Measurements from ENCODE around the gene LAGE3.

The LAGE3 gene

DNA sequence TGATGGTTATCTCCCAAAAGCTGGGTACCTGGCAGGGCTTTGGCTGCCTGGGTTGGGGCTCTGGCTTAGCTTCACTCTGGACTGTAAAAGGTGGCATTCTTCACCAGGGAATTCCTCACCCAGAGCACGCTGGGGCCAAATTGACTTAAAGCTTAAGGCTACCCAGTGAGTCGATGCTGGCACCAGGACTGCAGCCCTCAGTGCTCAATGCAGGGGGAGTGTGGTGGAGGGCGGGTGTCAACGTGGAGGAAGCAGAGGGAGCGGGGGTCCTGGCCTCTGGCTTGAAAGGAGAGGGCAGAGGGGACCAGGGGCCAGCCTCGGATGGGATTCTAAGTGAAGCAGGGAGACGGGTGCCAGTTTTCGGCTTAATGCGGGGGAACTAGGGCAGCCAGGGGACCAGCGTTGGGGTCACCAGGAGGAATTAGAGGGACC lies 35.6 kb downstream of the LAGE3 start:
- peak; percentile 22 for ATAC-seq
- Mint-ChIP-seq H3K9me3 (no peaks in the 10 kb centered on the region), H3K4me3 (peak overlapping the region; percentile 64), H3K4me1 (peaks cover 10% of the 10 kb centered on the region), H3K27me3 (no peaks in the 10 kb centered on the region), H3K27ac (no peak overlapping the region), H3K36me3 (ENCODE audit: low read depth) (peaks cover 9% of the 10 kb centered on the region)
- DNase-seq: no peak

DNA sequence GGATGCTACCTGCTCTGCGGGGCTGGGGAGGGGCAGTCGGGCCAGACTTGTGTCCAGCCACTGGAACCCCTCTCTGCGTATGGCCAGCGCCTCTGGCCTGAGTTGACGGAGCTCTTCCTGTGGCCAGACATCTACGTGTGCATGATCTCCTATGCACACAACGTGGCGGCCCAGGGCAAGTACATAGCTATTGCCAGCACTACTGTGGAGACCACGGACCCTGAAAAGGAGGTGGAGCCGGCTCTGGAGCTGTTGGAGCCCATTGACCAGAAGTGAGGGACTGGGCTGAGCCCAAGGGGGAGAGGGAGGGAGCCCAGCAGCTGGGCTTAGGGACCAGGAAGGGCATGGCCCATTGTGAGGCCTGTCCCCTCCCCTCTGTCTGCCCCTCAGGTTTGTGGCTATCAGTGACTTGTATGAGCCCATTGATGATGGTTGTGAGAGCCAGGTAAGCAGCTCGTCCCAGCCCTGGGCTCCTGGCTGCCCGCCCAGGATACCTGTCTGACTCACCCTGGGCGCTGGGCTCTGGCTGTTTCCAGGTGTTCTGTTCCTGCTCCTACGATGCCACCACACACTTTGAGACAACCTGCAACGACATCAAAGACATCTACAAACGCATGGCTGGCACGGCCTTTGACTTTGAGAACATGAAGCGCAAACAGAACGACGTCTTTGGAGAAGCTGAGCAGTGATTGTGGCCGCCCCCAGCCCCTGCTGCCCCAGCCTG lies 36.9 kb downstream of the LAGE3 start:
- no peak for DNase-seq
- H3K27me3 Mint-ChIP-seq: no peaks in the 10 kb centered on the region
- peaks cover 15% of the 10 kb centered on the region for H3K4me1 Mint-ChIP-seq
- H3K36me3 Mint-ChIP-seq (ENCODE audit: low read depth): peaks cover 7% of the 10 kb centered on the region
- H3K4me3 Mint-ChIP-seq: no peak overlapping the region
- H3K27ac Mint-ChIP-seq: no peak overlapping the region
- ATAC-seq: no peak
- no peaks in the 10 kb centered on the region for H3K9me3 Mint-ChIP-seq

DNA sequence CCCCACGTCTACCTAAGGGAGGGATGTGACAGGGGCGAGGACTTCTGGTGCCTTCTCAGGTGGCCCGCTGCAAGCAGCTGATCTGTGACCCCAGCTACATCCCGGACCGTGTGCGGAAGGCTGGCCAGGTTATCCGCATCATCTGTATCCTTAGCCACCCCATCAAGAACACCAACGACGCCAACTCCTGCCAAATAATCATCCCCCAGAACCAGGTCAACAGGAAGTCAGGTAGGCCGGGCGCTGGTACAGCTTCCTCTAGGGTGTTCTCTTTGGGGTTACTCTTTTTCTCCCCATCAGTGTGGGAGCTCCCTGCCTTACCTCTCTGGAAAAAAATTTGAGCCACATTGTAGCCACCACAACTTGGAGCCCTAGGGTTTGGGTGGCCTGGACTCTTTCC lies 37.5 kb downstream of the LAGE3 start:
- Mint-ChIP-seq H3K4me3 (no peak overlapping the region), H3K27ac (no peak overlapping the region), H3K4me1 (peaks cover 15% of the 10 kb centered on the region), H3K9me3 (no peaks in the 10 kb centered on the region), H3K36me3 (ENCODE audit: low read depth) (peaks cover 5% of the 10 kb centered on the region), H3K27me3 (no peaks in the 10 kb centered on the region)
- no peak for DNase-seq
- no peak for ATAC-seq

DNA sequence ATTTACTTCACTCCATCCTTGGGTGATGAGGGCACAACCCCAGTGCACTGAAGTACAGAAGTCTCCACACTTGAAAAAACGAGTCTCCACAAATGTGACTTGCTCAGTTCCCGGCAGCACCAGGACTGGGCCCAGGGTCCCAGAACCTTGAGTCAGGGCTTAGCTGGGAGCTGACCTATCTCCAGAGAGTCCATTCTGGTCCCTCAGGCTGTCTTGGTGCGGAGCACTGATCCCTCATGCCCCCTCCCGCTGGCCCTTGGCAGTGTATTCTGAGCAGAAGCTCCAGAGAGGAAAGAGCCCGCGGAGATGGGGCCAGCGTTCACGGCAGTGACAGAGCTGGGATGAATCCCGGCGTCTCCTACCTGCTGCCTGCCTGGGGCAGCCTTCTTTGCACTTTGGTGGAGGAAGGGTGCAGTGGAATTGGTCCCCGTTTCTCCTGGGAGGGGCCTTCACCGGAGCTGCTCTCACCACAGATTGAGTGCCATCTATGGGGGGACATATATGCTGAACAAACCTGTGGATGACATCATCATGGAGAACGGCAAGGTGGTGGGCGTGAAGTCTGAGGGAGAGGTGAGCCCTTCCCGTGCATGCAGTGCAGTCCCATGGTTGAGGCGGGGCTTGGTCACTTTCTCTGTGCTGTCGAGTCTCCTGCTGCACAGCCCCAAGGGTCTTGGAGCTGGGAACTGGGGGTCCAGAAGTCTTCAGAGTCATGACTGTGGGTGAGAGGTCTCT lies 38.3 kb downstream of the LAGE3 start:
- peaks cover 5% of the 10 kb centered on the region for H3K36me3 Mint-ChIP-seq (ENCODE audit: low read depth)
- no peak for DNase-seq
- no peak overlapping the region for H3K4me3 Mint-ChIP-seq
- H3K4me1 Mint-ChIP-seq: peaks cover 18% of the 10 kb centered on the region
- no peak overlapping the region for H3K27ac Mint-ChIP-seq
- no peak for ATAC-seq
- H3K9me3 Mint-ChIP-seq: no peaks in the 10 kb centered on the region
- no peaks in the 10 kb centered on the region for H3K27me3 Mint-ChIP-seq

DNA sequence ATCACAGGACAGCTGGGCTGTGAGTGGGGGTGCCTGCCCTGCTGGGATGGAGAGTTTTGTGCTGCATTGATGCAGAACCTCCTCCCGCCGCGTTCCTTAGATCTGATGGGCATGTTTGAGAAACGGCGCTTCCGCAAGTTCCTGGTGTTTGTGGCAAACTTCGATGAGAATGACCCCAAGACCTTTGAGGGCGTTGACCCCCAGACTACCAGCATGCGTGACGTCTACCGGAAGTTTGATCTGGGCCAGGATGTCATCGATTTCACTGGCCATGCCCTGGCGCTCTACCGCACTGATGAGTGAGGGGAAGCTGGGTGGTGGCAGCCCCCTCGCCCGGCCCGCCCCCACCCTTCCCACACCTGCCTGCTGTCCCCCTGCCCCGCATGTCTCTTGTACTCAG lies 39.2 kb downstream of the LAGE3 start:
- no peak for DNase-seq
- Mint-ChIP-seq H3K27ac (no peak overlapping the region), H3K36me3 (ENCODE audit: low read depth) (peaks cover 5% of the 10 kb centered on the region), H3K4me1 (peaks cover 18% of the 10 kb centered on the region), H3K27me3 (no peaks in the 10 kb centered on the region), H3K4me3 (no peak overlapping the region), H3K9me3 (no peaks in the 10 kb centered on the region)
- no peak for ATAC-seq

DNA sequence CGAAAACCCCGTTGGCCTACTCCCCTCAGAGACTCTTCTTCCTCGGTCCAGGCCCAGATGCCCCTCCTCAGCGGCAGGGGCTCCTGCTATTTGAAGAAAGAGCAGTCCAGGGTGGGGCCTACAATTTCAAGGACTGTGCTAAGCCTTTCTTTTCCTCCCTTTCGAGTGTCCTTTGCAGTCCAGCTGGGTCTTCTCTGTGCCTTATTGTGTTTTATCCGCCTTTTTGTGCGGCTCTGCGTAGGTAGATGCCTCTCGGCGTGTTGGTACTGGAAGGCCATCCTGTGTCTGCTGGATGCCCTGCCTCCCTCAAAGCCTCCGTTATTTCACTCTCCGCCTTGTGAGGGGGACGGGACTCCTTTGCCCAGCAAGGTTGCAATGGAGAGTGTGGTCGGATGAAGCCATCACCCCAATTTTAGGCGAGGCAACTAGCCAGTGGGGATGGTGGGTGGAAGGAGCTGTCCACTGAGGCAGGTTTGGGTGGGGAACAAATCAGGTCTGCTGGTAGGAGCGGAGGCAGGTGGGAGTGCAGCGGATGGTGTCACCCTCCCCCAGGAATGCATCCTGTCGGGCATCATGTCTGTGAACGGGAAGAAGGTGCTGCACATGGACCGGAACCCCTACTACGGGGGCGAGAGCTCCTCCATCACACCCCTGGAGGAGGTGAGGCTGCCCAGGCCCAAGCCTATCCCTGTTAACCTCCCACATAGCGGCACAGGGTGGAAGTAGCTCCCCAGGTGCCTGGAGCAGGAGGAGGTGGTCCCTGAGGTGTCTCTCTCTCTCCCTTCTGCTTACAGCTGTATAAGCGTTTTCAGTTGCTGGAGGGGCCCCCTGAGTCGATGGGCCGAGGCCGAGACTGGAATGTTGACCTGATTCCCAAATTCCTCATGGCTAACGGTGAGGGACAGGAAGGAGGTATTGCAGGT lies 40.8 kb downstream of the LAGE3 start:
- ATAC-seq (no peak), DNase-seq (no peak)
- H3K4me1 Mint-ChIP-seq: peaks cover 15% of the 10 kb centered on the region
- H3K27me3 Mint-ChIP-seq: no peaks in the 10 kb centered on the region
- no peaks in the 10 kb centered on the region for H3K9me3 Mint-ChIP-seq
- peaks cover 5% of the 10 kb centered on the region for H3K36me3 Mint-ChIP-seq (ENCODE audit: low read depth)
- H3K27ac Mint-ChIP-seq: peak overlapping the region; percentile 79
- H3K4me3 Mint-ChIP-seq: peak overlapping the region; percentile 81

DNA sequence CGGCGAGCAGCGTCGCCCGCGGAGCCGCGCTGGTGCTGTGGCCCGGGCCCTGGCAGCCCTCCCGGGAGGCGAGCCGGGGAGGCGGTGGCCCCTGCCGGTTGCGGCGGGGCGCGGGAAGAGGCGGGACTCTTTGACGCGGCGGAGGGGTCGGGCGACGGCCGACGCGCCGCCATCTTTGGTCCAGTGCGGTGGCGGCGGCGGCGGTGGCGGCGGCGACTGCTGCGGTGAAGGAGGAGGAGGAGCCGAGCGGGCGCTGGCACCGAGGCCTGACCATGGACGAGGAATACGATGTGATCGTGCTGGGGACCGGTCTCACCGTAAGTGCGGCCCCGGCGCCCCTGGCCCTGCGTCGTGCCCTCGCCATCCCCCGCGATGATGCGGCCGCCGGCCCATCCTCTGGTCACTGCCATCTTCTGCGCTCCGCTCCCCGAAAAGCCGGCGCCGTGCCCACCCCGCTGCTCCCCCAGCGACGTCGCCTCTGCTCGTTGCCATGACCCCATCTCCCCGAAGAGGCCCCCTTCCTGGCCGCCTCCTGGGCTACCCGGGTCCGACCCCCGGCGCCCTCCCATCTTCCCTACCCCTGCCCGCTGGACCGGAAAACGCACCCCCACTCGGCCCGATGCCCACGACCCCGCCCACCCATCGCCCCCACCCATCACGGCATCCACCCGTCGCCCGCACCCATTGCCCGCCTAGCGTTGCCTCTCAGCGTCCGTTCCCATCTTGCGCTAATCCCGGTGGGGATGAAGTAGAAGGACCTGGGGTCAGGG lies 41.9 kb downstream of the LAGE3 start, which contains the start of gene GDI1:
Gene GDI1, plus strand, starts transcription at position 172 of the 770 bp plus-strand sequence. Its CDS starts 101 bp downstream, at position 273.
- Mint-ChIP-seq H3K36me3 (ENCODE audit: low read depth) (peaks cover 5% of the 10 kb centered on the region), H3K27me3 (no peaks in the 10 kb centered on the region), H3K4me1 (peaks cover 15% of the 10 kb centered on the region), H3K27ac (peak within 1 kb of the TSS; percentile 85), H3K9me3 (no peaks in the 10 kb centered on the region), H3K4me3 (peak within 1 kb of the TSS; percentile 81)
- peak; percentile 16 for ATAC-seq
- DNase-seq: peak; percentile 63

DNA sequence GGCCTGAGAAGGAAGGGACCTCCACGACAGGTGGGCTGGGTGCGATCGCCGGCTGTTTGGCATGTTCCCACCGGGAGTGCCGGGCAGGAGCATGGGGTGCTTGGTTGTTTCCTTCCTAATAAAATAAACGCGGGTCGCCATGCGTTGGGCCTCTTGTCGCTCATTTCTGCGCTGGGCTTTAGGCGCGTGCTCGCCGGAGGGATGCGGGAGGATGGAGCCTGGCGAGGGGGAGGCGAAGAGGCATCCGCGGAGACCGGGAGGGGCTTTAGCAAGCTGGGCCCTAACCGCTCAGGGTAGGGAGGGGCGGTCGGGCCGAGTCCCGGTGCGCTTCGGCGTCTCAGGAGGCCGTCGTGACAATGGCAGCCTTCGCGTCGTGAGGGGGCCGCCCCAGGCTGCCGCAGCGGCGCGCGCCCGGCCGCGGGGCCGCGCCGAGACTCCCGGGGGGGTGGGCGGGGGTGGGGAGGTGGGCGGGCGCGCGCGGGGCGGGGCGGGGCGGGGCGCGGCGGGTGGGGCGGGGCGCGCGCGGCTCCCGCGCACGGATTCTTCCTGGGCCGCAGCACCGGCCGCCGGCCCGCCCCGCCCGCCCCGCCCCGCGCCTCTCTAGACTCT lies 42.6 kb downstream of the LAGE3 start:
- DNase-seq: peak; percentile 42
- peak overlapping the region; percentile 85 for H3K27ac Mint-ChIP-seq
- H3K27me3 Mint-ChIP-seq: no peaks in the 10 kb centered on the region
- H3K36me3 Mint-ChIP-seq (ENCODE audit: low read depth): peaks cover 3% of the 10 kb centered on the region
- H3K4me1 Mint-ChIP-seq: peaks cover 14% of the 10 kb centered on the region
- peak; percentile 68 for ATAC-seq
- H3K4me3 Mint-ChIP-seq: peak overlapping the region; percentile 75
- H3K9me3 Mint-ChIP-seq: no peaks in the 10 kb centered on the region

DNA sequence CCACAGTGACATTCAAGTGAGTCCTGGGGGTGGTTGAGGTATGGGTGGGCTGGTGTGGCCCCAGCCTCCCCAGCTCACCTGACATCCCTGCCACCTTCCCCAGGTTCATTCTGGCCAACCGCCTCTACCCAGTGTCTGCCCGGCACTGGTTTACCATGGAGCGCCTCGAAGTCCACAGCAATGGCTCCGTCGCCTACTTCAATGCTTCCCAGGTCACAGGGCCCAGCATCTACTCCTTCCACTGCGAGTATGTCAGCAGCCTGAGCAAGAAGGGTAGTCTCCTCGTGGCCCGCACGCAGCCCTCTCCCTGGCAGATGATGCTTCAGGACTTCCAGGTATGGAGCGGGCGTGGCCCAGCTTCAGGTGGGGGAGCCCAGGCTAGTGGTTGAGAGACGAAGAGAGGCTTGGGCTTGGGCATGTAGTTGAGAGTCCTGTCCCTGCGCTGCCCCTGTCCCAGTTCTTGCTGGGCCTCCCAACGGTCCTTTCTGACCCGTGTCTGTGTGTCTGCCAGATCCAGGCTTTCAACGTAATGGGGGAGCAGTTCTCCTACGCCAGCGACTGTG lies 43.8 kb downstream of the LAGE3 start:
- no peak for DNase-seq
- no peak overlapping the region for H3K4me3 Mint-ChIP-seq
- no peaks in the 10 kb centered on the region for H3K36me3 Mint-ChIP-seq (ENCODE audit: low read depth)
- H3K27me3 Mint-ChIP-seq: no peaks in the 10 kb centered on the region
- H3K9me3 Mint-ChIP-seq: no peaks in the 10 kb centered on the region
- no peak overlapping the region for H3K27ac Mint-ChIP-seq
- peaks cover 19% of the 10 kb centered on the region for H3K4me1 Mint-ChIP-seq
- no peak for ATAC-seq

DNA sequence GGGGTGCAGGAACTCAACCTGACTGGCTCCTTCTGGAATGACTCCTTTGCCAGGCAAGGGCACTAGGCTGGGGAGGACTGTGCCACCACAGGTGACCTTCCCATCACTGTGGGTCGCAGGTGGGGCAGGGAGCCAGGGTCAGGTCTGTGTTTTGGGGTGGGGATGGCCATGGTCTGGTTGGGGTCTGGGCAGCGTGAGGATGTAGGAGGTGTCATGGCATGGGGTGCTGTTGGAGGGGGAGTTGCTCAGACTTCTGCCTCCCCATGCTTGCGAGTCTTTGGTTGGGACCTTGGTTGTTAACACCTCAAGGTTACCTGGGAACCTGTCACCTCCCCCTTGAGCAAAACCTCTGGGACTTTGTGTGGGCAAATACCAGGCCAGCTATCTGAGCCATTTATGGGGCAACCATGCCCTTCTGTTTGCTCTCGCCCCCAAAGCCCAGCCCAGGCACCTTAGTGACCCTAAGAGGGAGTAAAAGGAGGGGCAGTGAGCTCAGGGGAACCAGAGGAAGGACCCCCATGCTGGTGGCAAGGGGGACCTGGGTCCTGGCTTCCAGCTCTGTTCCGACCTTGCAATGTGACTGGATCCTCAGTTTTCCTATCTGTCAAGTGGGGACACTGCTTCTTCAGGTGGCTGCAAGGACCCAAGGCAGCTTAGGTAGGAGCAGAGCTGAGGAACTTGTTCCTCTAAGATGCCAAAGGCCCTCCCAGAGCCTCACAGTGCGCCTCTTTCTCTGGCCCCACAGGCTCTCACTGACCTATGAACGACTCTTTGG lies 44.5 kb downstream of the LAGE3 start:
- no peak for DNase-seq
- no peak overlapping the region for H3K27ac Mint-ChIP-seq
- H3K4me3 Mint-ChIP-seq: no peak overlapping the region
- ATAC-seq: no peak
- peaks cover 23% of the 10 kb centered on the region for H3K4me1 Mint-ChIP-seq
- H3K27me3 Mint-ChIP-seq: no peaks in the 10 kb centered on the region
- no peaks in the 10 kb centered on the region for H3K9me3 Mint-ChIP-seq
- H3K36me3 Mint-ChIP-seq (ENCODE audit: low read depth): no peaks in the 10 kb centered on the region

DNA sequence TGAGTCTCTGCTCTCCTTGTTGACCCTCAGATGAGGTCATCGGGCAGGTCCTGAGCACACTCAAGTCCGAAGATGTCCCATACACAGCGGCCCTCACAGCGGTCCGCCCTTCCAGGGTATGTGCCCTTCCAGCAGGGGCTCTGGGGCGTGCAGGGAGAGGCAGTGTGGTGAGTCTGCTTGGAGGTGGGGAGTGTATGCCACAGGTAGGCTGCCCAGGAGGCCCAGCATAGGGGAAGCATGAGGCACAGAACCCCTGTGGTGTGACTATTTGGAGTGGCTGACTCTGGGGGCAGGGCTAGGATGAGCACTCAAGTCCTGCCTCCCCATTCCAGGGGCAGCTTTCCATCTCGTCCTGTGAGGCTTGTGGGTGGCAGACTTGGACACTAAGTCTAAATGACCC lies 45.5 kb downstream of the LAGE3 start:
- no peak overlapping the region for H3K4me3 Mint-ChIP-seq
- H3K4me1 Mint-ChIP-seq: peaks cover 28% of the 10 kb centered on the region
- no peaks in the 10 kb centered on the region for H3K27me3 Mint-ChIP-seq
- no peak overlapping the region for H3K27ac Mint-ChIP-seq
- DNase-seq: no peak
- ATAC-seq: no peak
- no peaks in the 10 kb centered on the region for H3K9me3 Mint-ChIP-seq
- no peaks in the 10 kb centered on the region for H3K36me3 Mint-ChIP-seq (ENCODE audit: low read depth)

DNA sequence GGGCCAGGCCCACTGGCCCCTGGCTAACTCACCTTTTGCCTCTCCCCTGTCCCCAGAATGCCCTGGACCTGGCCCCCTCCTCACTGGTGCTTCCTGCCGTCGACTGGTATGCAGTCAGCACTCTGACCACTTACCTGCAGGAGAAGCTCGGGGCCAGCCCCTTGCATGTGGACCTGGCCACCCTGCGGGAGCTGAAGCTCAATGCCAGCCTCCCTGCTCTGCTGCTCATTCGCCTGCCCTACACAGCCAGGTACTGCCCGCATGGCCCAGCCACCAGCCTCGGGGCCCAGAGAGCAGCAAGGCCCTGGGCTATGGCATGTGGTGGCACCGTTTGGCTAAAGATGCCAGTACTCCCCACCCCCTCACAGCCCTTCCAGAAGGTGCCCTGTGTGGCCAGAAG lies 46.9 kb downstream of the LAGE3 start:
- H3K27me3 Mint-ChIP-seq: no peaks in the 10 kb centered on the region
- H3K4me1 Mint-ChIP-seq: peaks cover 31% of the 10 kb centered on the region
- DNase-seq (no peak), ATAC-seq (no peak)
- no peaks in the 10 kb centered on the region for H3K36me3 Mint-ChIP-seq (ENCODE audit: low read depth)
- H3K9me3 Mint-ChIP-seq: no peaks in the 10 kb centered on the region
- no peak overlapping the region for H3K27ac Mint-ChIP-seq
- H3K4me3 Mint-ChIP-seq: no peak overlapping the region

DNA sequence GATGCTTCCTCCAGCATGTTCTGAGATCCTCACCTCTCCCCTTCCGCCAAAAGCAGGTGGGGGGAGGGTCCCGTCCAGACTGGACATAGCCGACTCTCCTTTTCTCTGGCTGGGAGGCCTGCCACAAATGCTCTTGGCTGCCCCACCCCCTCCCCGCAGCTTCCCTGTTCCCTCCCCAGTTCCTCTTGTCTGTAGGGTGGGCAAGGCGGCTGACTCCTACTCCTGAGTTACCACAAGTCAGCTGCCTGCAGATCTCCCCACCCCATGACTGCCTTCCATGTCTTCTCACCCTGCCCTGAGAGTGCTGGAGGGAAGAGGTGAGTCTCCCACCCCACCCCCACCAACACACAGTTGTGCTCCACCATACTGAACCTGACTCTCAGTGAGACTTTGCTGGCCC lies 47.7 kb downstream of the LAGE3 start:
- ATAC-seq (no peak), DNase-seq (no peak)
- H3K27ac Mint-ChIP-seq: no peak overlapping the region
- H3K36me3 Mint-ChIP-seq (ENCODE audit: low read depth): no peaks in the 10 kb centered on the region
- no peaks in the 10 kb centered on the region for H3K27me3 Mint-ChIP-seq
- peaks cover 32% of the 10 kb centered on the region for H3K4me1 Mint-ChIP-seq
- no peak overlapping the region for H3K4me3 Mint-ChIP-seq
- no peaks in the 10 kb centered on the region for H3K9me3 Mint-ChIP-seq
